ENCODE results near the gene STH.
"Not testable (repeated sequence)": the region's sequence is repeated elsewhere in the genome, so short reads cannot be mapped to it uniquely, and the experiment has no call there.

Gene STH

DNA sequence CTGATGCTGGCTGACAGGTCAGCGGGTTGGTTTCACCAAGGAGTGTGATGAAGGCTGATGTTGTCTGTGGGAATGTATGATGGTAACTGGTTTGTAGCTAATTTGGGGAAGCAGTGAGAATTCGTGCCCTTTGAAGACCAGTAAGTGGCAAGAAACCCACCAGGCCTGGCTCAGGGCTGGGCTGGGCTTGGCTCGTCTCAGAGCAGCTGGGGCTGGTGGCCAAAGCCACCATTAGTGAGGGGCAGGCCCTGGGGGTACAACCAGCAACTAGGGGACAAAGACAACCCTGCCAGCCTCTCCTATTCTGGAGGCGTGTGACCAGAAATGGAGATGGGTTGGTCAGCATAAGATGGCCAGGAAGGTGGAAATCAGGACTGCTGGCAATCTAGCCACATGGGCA, 13.0 kb upstream of the STH start:
- no peak for DNase-seq (ENCODE audit: low spot score)

- no peak for DNase-seq (ENCODE audit: low spot score)
These were observed 11.3 kb upstream of the STH start for GRCh38 chr17:45987706-45988105.

- no peak for DNase-seq (ENCODE audit: low spot score)
These were observed 9.3 kb upstream of the STH start for GRCh38 chr17:45989759-45990158.

DNA sequence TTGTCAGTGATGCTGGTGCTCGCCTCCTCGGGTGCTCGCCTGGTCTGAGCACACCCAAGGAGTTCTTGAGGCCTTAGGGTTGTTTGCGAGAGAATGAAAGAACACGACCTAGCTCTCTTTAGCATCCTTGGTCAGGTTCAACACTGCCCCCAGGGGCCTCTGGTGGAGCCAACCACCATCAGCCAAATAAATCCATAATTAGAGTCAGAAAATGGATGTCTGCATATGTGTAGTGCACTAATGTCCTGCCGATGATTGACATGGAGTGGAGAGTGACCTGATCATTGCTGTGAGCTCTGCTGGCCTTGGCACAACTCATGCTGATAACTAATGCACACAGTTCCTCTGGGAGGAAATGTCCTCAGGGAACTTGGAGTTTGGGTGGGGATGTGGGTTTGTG, 8.2 kb upstream of the STH start:
- DNase-seq (ENCODE audit: low spot score): no peak

DNA sequence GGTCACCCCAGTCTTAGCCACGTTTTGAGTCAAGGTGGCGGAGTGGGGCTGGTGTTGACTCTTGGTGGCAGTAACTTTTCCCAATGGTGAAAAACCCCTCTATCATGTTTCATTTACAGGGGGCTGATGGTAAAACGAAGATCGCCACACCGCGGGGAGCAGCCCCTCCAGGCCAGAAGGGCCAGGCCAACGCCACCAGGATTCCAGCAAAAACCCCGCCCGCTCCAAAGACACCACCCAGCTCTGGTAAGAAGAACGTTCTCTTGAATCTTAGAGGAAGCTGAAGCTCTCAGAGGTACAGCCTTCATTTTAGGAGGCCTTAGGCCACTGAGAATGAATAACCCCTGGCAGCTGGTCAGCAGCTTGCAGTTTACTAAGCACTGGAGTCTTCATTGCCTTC, 7.7 kb upstream of the STH start:
- no peak for DNase-seq (ENCODE audit: low spot score)

DNA sequence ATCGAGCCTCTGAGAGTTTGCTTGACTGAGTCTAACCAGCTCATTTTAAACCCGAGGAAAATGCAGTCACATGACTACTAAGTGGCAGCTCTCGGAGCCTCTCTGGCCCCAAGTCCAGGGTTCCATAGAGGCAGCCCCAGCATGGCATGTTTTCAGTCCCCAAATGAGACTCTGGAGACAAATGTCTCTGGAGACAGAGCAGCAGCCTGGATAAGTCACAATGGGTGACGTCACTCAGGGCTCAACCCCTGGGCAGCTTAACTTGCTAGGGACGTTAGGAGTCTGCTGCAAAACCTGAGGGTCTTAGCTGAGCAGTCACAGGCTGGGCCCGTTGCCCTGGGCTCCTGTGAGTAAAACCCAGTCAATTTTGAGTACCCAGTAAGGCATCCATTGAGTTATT, 6.9 kb upstream of the STH start:
- no peak for DNase-seq (ENCODE audit: low spot score)

- no peak for DNase-seq (ENCODE audit: low spot score)
These were observed 6.1 kb upstream of the STH start for GRCh38 chr17:45992904-45993303.

DNA sequence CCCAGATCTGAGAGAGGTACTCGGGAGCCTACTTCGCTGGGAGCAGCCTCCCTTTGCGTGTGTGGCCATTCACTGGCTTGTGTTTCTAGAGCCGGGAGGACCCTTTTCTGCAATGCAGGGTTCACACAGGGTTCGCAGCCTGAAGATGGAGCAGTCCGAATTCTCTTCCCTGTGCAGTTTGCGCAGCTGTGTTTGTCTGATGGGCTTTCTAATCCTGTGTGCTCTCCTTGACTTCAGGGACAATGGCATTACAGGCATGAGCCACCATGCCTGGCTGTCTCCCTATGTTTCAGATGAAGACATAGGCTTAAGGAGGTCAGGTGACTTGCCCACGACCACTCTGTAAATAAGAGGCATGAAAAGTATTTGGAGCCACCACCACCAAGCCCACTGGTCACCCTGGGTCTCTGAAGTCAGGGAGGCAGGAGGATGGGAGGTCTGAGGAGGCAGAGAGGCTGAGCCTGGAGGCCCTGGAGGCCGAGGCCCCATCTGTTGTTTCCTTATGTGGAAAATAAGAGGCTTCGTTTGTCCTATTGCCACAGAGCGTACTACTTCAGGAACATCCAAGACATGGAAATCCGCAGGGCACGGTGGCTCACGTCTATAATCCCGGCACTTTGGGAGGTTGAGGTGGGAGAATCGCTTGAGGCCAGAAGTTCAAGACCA, 5.0 kb upstream of the STH start:
- DNase-seq (ENCODE audit: low spot score): no peak

- DNase-seq (ENCODE audit: low spot score): no peak
These were observed 4.1 kb upstream of the STH start for GRCh38 chr17:45994987-45995386.

- DNase-seq (ENCODE audit: low spot score): no peak
These were observed 3.3 kb upstream of the STH start for GRCh38 chr17:45995627-45996270.

DNA sequence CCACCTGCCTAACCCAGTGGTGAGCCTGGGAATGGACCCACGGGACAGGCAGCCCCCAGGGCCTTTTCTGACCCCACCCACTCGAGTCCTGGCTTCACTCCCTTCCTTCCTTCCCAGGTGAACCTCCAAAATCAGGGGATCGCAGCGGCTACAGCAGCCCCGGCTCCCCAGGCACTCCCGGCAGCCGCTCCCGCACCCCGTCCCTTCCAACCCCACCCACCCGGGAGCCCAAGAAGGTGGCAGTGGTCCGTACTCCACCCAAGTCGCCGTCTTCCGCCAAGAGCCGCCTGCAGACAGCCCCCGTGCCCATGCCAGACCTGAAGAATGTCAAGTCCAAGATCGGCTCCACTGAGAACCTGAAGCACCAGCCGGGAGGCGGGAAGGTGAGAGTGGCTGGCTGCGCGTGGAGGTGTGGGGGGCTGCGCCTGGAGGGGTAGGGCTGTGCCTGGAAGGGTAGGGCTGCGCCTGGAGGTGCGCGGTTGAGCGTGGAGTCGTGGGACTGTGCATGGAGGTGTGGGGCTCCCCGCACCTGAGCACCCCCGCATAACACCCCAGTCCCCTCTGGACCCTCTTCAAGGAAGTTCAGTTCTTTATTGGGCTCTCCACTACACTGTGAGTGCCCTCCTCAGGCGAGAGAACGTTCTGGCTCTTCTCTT, 2.6 kb upstream of the STH start:
- DNase-seq (ENCODE audit: low spot score): no peak

DNA sequence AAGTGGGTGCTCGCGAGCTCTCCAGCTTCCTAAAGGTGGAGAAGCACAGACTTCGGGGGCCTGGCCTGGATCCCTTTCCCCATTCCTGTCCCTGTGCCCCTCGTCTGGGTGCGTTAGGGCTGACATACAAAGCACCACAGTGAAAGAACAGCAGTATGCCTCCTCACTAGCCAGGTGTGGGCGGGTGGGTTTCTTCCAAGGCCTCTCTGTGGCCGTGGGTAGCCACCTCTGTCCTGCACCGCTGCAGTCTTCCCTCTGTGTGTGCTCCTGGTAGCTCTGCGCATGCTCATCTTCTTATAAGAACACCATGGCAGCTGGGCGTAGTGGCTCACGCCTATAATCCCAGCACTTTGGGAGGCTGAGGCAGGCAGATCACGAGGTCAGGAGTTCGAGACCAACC, 1.9 kb upstream of the STH start:
- DNase-seq (ENCODE audit: low spot score): no peak

DNA sequence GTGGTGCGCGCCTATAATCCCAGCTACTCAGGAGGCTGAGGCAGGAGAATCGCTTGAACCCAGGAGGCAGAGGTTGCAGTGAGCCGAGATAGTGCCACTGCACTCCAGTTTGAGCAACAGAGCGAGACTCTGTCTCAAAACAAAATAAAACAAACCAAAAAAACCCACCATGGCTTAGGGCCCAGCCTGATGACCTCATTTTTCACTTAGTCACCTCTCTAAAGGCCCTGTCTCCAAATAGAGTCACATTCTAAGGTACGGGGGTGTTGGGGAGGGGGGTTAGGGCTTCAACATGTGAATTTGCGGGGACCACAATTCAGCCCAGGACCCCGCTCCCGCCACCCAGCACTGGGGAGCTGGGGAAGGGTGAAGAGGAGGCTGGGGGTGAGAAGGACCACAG, 1.4 kb upstream of the STH start:
- DNase-seq (ENCODE audit: low spot score): no peak

DNA sequence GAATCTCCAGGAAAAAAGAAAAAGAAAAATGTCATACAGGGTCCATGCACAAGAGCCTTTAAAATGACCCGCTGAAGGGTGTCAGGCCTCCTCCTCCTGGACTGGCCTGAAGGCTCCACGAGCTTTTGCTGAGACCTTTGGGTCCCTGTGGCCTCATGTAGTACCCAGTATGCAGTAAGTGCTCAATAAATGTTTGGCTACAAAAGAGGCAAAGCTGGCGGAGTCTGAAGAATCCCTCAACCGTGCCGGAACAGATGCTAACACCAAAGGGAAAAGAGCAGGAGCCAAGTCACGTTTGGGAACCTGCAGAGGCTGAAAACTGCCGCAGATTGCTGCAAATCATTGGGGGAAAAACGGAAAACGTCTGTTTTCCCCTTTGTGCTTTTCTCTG, 845 bp downstream of the STH start:
- DNase-seq (ENCODE audit: low spot score): no peak

DNA sequence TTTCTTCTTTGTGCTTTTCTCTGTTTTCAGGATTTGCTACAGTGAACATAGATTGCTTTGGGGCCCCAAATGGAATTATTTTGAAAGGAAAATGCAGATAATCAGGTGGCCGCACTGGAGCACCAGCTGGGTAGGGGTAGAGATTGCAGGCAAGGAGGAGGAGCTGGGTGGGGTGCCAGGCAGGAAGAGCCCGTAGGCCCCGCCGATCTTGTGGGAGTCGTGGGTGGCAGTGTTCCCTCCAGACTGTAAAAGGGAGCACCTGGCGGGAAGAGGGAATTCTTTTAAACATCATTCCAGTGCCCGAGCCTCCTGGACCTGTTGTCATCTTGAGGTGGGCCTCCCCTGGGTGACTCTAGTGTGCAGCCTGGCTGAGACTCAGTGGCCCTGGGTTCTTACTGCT, 1.2 kb downstream of the STH start:
- DNase-seq (ENCODE audit: low spot score): no peak

- no peak for DNase-seq (ENCODE audit: low spot score)
These were observed 1.7 kb downstream of the STH start for GRCh38 chr17:46000757-46001156.

DNA sequence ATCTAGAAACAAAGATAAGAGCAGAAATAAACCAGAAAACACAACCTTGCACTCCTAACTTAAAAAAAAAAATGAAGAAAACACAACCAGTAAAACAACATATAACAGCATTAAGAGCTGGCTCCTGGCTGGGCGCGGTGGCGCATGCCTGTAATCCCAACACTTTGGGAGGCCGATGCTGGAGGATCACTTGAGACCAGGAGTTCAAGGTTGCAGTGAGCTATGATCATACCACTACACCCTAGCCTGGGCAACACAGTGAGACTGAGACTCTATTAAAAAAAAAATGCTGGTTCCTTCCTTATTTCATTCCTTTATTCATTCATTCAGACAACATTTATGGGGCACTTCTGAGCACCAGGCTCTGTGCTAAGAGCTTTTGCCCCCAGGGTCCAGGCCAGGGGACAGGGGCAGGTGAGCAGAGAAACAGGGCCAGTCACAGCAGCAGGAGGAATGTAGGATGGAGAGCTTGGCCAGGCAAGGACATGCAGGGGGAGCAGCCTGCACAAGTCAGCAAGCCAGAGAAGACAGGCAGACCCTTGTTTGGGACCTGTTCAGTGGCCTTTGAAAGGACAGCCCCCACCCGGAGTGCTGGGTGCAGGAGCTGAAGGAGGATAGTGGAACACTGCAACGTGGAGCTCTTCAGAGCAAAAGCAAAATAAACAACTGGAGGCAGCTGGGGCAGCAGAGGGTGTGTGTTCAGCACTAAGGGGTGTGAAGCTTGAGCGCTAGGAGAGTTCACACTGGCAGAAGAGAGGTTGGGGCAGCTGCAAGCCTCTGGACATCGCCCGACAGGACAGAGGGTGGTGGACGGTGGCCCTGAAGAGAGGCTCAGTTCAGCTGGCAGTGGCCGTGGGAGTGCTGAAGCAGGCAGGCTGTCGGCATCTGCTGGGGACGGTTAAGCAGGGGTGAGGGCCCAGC, 2.6 kb downstream of the STH start:
- DNase-seq (ENCODE audit: low spot score): no peak

DNA sequence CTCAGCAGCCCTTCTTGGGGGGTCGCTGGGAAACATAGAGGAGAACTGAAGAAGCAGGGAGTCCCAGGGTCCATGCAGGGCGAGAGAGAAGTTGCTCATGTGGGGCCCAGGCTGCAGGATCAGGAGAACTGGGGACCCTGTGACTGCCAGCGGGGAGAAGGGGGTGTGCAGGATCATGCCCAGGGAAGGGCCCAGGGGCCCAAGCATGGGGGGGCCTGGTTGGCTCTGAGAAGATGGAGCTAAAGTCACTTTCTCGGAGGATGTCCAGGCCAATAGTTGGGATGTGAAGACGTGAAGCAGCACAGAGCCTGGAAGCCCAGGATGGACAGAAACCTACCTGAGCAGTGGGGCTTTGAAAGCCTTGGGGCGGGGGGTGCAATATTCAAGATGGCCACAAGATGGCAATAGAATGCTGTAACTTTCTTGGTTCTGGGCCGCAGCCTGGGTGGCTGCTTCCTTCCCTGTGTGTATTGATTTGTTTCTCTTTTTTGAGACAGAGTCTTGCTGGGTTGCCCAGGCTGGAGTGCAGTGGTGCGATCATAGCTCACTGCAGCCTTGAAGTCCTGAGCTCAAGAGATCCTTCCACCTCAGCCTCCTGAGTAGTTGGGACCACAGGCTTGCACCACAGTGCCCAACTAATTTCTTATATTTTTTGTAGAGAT, 3.4 kb downstream of the STH start:
- peak; percentile 85 for DNase-seq (ENCODE audit: low spot score)

- no peak for DNase-seq (ENCODE audit: low spot score)
These were observed 3.9 kb downstream of the STH start for GRCh38 chr17:46002973-46003316.

- no peak for DNase-seq (ENCODE audit: low spot score)
These were observed 5.1 kb downstream of the STH start for GRCh38 chr17:46003907-46004748.

DNA sequence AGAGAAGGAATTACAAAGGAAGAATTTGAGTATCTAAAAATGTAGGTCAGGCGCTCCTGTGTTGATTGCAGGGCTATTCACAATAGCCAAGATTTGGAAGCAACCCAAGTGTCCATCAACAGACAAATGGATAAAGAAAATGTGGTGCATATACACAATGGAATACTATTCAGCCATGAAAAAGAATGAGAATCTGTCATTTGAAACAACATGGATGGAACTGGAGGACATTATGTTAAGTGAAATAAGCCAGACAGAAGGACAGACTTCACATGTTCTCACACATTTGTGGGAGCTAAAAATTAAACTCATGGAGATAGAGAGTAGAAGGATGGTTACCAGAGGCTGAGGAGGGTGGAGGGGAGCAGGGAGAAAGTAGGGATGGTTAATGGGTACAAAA, 7.0 kb downstream of the STH start:
- not testable (repeated sequence) for DNase-seq (ENCODE audit: low spot score)

All from AG20443 (cell line).